Stimulated activated CD8-positive, alpha-beta memory T cell treated with anti-CD3 and anti-CD28 coated beads, Interleukin-4, amount 100 ng/mL, for 48 hours (primary cell): ENCODE measurements around the gene CLDN6.

Source experiments
- DNase-seq: peaks from one replicate; pipeline ENCODE4 v3.0.0-alpha.2; 2020

Gene CLDN6

DNA sequence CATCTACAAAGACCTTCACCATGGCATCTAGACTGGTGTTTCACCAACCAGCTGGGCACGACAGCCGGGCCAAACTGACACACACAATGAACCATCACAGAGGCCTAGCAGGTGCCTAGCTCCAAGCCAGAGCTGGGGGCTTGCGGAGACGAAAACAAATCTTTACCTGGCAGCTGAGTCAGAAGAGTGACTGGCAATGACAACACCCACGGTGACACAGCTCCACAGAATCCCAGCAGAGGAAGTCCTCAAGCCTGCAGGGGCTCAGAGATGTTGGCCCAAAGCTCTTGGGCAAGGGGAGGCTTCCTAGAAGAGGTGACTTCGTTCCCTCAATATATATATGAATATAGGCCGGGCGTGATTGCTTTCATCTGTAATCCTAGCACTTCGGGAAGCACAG is 33.5 kb upstream of the CLDN6 start:
- DNase-seq = no peak

DNA sequence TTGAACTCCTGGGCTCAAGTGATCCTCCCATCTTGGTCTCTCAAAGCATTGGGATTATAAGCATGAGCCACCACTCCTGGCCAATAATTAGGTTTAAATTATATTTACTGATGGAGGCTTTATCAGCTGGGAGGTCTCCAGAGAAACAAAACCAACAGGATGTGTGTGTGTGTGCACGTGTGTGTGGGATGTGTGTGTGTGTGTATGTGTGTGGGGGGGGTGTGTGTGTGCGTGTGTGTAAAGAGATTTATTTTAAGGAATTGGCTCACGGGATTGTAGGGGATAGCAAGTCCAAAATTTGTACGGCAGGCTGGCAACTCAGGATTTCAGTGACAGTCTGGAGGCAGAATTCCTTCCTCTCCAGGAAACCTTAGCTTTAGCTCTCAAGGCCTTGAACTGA is 33.0 kb upstream of the CLDN6 start:
- no peak for DNase-seq

DNA sequence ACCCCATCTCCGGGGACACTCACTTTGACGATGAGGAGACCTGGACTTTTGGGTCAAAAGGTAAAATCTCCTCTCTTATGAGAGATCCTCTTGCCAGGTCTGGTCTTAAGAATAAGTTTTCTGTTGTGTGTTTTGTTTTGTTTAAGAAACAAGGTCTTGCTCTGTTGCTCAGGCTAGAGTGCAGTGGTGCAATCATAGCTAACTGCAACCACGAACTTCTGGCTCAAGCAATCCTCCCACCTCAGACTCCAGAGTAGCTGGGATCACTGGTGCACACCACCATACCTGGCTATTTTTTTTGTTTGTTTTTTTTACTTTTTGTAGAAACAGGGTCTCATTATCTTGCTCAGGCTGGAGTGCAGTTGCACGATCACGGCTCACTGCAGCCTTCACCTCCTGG is 32.5 kb upstream of the CLDN6 start:
- DNase-seq = no peak

- no peak for DNase-seq
Observed at GRCh38 chr16:3049921-3050481, 32.0 kb upstream of the CLDN6 start.

GRCh38 chr16:3047387-3047720 is 29.4 kb upstream of the CLDN6 start:
- no peak for DNase-seq

DNA sequence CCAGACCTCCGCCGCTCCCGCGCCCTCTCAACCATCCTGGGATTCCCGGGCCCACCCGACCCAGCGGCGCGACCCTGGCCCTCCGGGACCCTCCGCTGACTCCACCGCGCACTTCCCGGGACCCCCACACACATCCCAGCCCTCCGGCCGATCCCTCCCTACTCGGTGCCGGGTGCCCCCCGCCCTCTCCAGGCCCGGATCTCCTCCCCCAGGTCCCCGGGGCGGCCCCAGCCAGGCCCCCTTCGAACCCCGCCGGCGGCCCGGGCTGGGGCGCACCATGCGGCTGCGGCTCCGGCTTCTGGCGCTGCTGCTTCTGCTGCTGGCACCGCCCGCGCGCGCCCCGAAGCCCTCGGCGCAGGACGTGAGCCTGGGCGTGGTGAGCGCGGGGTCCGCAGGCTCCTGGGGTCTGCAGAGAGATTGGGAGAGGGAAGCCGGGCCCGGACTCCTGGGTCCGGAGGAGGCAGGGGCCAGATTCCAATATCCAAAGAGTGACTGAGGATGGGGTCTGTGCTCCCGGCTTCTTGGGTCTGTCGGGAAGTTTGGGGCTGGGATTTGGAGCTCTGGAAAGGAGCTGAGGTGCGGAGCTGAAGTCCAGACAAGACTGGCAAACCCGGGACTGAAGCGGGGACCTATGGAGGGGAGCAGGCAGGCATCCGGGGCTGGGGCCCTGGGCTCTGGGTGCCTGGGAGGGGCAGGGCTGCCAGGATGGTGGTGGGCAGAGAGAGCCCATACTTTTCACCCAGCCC is 28.8 kb upstream of the CLDN6 start:
- no peak for DNase-seq

GRCh38 chr16:3045758-3046640 is 28.0 kb upstream of the CLDN6 start, which contains the start of gene MMP25:
MMP25 (plus strand) TSS chr16:3046561; CDS start chr16:3046918, 357 bp downstream.
- DNase-seq = no peak

GRCh38 chr16:3044708-3045107 is 26.7 kb upstream of the CLDN6 start:
- no peak for DNase-seq

DNA sequence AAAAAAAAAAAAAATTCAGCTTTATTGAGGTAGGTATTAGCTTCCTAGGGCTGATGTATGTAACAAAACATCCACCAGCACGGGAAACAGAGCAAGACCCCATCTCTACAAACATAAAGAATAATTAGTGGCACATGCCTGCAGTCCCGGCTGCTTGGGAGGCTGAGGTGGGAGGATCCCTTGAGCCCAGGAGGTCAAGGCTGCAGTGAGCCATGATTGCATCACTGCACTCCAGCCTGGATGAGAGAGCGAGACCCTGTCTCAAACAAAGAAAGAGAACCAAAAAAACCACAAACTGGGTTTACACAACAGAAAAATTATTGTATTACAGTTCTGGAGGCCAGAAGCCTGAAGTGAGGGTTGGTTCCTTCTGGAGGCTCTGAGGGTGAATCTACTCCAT is 24.4 kb upstream of the CLDN6 start:
- DNase-seq = no peak

GRCh38 chr16:3038896-3039295 is 20.9 kb upstream of the CLDN6 start:
- no peak for DNase-seq

DNA sequence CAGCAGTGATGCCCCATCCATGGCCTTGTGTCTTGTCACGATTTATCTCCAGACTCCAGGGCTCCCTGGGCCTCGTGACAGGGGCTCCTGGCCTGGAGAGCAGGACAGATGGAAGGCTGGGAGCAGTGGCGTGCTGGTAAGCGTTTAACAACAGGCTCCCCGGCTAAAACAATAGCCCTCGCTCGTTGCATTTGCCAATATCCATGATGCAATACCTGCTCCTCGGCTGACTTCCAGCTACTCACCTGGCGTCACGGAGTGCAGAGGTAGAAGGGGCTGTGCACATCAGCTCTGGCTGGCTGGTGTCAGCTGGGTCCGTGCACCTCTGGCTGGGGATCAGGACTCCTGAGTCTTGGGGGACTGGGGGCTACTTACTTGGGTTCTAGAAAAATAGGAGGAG is 20.3 kb upstream of the CLDN6 start:
- DNase-seq = no peak

- DNase-seq = no peak
Observed at GRCh38 chr16:3036726-3037315, 18.8 kb upstream of the CLDN6 start, which contains the start of gene BICDL2. BICDL2 (minus strand) TSS chr16:3036944; CDS start chr16:3035496, 1,448 bp downstream.

DNA sequence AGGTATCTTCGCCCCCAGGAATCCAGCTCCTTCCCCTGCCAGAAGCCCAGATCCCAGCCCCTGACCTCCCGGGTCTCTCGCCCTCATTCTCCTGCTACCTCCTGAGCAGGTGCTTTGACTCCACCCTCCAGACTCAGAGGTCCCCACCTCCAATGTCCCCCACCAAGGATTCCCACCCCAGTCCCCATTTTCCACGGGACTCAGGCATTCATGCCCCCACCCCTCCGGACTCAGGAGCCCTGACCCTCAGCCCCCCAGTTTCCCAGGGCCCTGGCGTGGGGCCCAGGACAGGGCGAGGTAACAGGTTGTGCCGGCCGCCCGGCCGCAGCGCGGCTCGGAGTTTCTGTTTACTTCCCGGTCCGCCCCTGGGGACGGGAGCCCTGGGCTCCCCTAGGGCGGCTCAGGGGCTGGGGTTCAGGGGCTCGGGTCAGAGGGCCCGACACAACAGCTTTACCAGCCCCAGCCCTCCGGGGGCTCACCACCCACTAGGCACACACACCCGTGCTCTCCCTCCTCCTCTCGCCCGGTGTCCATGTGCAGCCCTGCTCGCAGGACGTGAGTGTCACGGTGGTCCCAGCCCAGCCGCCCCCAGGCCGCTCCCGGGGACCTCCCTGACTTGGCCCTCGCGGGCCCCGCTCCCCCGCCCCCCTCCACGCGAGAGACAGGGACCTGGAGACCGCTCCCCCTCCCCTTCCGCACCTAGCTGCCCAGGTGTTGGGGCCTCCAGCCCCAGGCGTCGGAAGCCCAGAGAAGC is 18.2 kb upstream of the CLDN6 start:
- no peak for DNase-seq

GRCh38 chr16:3035289-3035971 is 17.4 kb upstream of the CLDN6 start:
- no peak for DNase-seq

DNA sequence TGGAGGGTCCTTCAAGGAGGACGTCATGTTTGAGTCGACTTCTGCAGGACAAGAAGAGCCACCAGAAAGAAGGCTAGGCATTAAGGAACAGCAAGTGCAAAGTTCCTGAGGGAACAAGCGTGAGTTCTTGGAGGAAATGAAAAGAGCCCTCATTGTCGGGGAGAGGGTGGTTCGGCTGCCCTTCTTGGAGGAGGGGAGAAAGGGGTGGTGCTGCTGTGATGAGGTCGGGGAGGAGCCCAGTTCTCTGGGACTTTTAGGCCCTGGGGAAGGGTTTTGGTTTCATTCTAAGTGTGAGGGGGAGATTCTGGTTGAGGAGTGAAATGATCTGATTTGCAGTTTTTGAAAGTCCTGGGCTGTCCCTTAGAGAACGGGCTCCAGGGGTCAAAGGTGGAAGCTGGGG is 14.6 kb upstream of the CLDN6 start:
- no peak for DNase-seq

DNA sequence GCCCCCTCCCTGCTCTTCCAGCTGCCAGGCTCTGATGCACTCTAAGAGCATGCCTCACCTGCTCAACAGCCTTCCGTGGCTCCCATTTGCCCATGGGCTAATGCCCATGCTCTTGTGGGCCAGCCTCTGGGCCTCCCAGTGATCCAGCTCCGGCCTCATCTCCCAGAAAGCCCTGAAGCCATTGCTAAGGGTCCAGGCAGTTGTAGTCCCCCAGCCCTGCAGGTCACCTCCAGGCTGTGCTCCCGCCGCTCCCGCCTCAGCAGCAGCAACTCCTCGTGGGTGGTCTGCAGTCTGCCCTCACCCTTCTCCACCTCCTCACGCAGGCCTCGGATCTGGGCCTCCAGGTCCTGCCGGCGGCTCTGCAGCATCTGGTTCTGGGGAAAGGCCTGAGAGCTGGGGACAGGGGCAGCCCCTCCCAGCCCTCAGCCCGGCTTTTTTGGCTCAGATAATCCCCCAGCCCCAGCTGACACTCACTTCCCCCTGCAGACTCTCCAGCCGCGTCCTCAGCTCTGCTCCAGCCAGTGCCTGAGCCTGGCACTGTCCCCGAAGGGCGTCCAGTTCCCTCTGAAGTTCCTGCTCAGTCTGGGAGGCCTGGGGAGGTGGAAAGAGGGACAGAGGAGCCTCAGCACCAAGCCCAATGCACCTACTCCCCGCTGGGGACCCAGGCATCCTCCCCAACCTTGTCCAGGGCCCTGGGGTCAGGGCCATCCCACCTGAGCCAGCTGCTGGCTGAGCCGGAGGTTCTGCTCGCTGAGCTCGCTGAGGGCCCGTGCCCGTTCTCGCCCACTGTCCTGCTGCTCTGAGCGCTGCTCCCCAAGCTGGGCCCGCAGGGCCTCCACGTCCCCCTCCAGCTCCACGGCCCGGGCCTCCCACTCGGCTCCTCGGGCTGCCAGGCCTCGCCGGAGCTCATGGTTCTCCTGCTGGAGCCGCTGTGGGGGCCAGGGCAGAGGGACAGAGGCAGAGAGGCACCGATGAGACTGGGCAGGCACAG is 12.5 kb upstream of the CLDN6 start:
- no peak for DNase-seq

DNA sequence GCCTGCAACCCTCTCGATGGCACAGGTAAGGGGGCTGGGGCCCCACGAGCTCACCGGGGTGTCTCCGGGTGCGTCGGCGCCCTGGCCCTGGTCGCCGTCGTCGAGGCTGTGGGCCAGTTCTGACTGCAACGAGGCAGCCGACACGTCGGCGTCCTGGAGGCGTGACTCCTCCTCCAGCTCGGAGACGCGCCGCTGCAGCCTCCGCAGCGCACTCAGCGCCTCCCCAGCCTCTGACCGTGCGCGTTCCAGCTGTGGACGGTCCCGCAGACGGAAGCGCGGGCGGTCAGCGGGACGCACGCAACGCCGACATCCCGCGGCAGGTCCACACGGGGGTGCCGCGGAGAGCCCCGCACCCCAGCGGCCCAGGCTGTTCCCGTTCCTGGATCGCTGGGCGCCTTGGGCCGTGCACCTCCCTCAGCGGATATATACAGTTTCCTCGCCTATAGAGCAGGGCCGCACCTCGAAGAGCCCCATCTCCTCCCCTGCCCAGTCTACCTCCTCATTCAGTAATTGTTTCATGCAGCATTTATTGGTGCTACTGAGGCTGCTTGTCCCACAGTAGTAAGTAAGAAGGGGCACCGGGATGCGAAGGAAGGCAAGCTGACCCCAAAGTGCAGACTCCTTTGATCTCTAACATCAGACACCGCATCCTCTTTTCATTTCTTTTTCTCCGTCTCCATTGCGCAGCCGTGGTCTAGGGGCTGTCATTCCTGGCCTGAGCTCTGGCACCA is 11.7 kb upstream of the CLDN6 start:
- DNase-seq = peak; percentile 64

DNA sequence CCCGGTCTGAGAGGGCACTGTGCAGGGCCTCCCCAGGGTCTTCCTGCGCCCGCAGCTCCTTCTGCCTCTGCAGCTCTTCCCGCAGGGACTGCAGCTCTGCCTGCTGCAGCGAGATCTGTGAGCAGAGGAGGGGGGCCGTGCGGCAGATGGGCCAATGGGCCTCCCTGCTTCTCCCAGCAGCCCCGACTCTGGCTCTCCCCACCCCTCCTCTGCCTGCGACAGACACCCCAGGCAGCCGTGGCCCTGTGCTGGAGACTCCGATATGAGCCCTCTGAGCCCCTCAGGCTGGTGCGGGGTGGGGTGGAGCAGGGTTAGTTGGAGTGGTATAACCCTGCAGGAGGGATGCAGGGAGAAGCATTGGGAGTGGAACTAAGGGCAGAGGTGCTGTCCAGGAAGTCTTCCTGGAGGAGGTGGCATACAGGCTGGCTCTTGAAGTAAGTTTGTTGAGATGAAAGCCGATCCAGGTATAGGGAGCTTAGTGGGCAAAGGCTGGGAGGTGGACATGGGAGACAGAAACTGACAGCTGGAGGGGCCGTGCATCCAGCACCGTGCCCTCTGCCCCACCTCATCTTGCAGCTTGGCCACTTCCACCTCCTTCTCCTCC is 10.8 kb upstream of the CLDN6 start:
- no peak for DNase-seq

- DNase-seq = peak; percentile 94
Observed at GRCh38 chr16:3027983-3028715, 10.2 kb upstream of the CLDN6 start.
